ES-I3 (cell line): ENCODE results near the gene DAB2IP.

Source experiments
- H3K36me3 ChIP-seq: 2 replicates; pipeline ENCODE4 v1.6.1; 2013; ENCODE audit warnings: mild to moderate bottlenecking, low read length, control low read depth, moderate library complexity; ENCODE audit not compliant: insufficient read depth
- H3K4me1 ChIP-seq: 2 replicates; pipeline ENCODE4 v1.6.1; 2013; ENCODE audit warnings: mild to moderate bottlenecking, control low read depth, low read length; ENCODE audit not compliant: insufficient read depth
- H3K9ac ChIP-seq: 2 replicates; pipeline ENCODE4 v1.6.1; 2013; ENCODE audit warnings: low read depth, mild to moderate bottlenecking, low read length, moderate library complexity
- H3K9me3 ChIP-seq: 2 replicates; pipeline ENCODE4 v1.6.1; 2013; ENCODE audit warnings: mild to moderate bottlenecking, low read length, moderate library complexity; ENCODE audit not compliant: control insufficient read depth, insufficient read depth

The DAB2IP gene

GRCh38 chr9:121815546-121816448 lies 164.4 kb downstream of the DAB2IP start:
- Histone ChIP-seq H3K4me1 (peaks cover 37% of the 10 kb centered on the region), H3K36me3 (no peaks in the 10 kb centered on the region), H3K9ac (no peak overlapping the region), H3K9me3 (no peaks in the 10 kb centered on the region)

- H3K9ac ChIP-seq: no peak overlapping the region
- no peaks in the 10 kb centered on the region for H3K36me3 ChIP-seq
- no peaks in the 10 kb centered on the region for H3K9me3 ChIP-seq
- H3K4me1 ChIP-seq: peaks cover 37% of the 10 kb centered on the region
Observed at GRCh38 chr9:121816449-121816817, 165.0 kb downstream of the DAB2IP start.

- peaks cover 37% of the 10 kb centered on the region for H3K4me1 ChIP-seq
- no peak overlapping the region for H3K9ac ChIP-seq
- no peaks in the 10 kb centered on the region for H3K9me3 ChIP-seq
- no peaks in the 10 kb centered on the region for H3K36me3 ChIP-seq
Observed at GRCh38 chr9:121816845-121817450, 165.5 kb downstream of the DAB2IP start.

GRCh38 chr9:121817476-121817875 lies 166.0 kb downstream of the DAB2IP start:
- Histone ChIP-seq H3K4me1 (peaks cover 37% of the 10 kb centered on the region), H3K36me3 (no peaks in the 10 kb centered on the region), H3K9ac (no peak overlapping the region), H3K9me3 (no peaks in the 10 kb centered on the region)

GRCh38 chr9:121818016-121818661 lies 166.7 kb downstream of the DAB2IP start:
- Histone ChIP-seq H3K9me3 (no peaks in the 10 kb centered on the region), H3K9ac (no peak overlapping the region), H3K36me3 (no peaks in the 10 kb centered on the region), H3K4me1 (peaks cover 37% of the 10 kb centered on the region)

GRCh38 chr9:121818841-121819427 lies 167.5 kb downstream of the DAB2IP start:
- Histone ChIP-seq H3K9ac (peak overlapping the region; percentile 15; the same call in 1 of the 2 replicates), H3K36me3 (no peaks in the 10 kb centered on the region), H3K4me1 (peaks cover 35% of the 10 kb centered on the region), H3K9me3 (no peaks in the 10 kb centered on the region)

GRCh38 chr9:121819428-121820231 lies 168.2 kb downstream of the DAB2IP start:
- Histone ChIP-seq H3K36me3 (no peaks in the 10 kb centered on the region), H3K9ac (peak overlapping the region; percentile 15; the same call in 1 of the 2 replicates), H3K4me1 (peaks cover 31% of the 10 kb centered on the region), H3K9me3 (no peaks in the 10 kb centered on the region)

GRCh38 chr9:121820286-121821005 lies 169.0 kb downstream of the DAB2IP start:
- Histone ChIP-seq H3K9me3 (no peaks in the 10 kb centered on the region), H3K4me1 (peaks cover 34% of the 10 kb centered on the region), H3K36me3 (no peaks in the 10 kb centered on the region), H3K9ac (no peak overlapping the region)

GRCh38 chr9:121821326-121821725 lies 169.9 kb downstream of the DAB2IP start:
- no peak overlapping the region for H3K9ac ChIP-seq
- H3K36me3 ChIP-seq: no peaks in the 10 kb centered on the region
- no peaks in the 10 kb centered on the region for H3K9me3 ChIP-seq
- H3K4me1 ChIP-seq: peaks cover 37% of the 10 kb centered on the region

- Histone ChIP-seq H3K36me3 (no peaks in the 10 kb centered on the region), H3K4me1 (peaks cover 38% of the 10 kb centered on the region), H3K9ac (no peak overlapping the region), H3K9me3 (no peaks in the 10 kb centered on the region)
Observed at GRCh38 chr9:121822093-121823085, 171.0 kb downstream of the DAB2IP start.

GRCh38 chr9:121823451-121824169 lies 172.2 kb downstream of the DAB2IP start:
- Histone ChIP-seq H3K36me3 (no peaks in the 10 kb centered on the region), H3K4me1 (peaks cover 36% of the 10 kb centered on the region), H3K9ac (no peak overlapping the region), H3K9me3 (no peaks in the 10 kb centered on the region)

- no peaks in the 10 kb centered on the region for H3K36me3 ChIP-seq
- no peak overlapping the region for H3K9ac ChIP-seq
- no peaks in the 10 kb centered on the region for H3K9me3 ChIP-seq
- H3K4me1 ChIP-seq: peaks cover 25% of the 10 kb centered on the region
Observed at GRCh38 chr9:121824651-121825030, 173.2 kb downstream of the DAB2IP start.
